HepG2 (cell line): Measurements from ENCODE around the gene QPCT. TPM values are rescaled to one million over a fixed set of nuclear protein-coding genes. Genes with fewer than 3 reads are reported as not detected.

Source experiments
- ATAC-seq: fragments of 200-7000 bp; cut with Tn5 transposase; 3 replicates; pipeline ENCODE4 v1.9.1; 2020; ENCODE audit warnings: mild to moderate bottlenecking, moderate library complexity
- BruUV-seq: library from RNA; stranded (reverse); fragments of 400-500 nt; replicated peaks from 2 replicates; lab custom pipeline; 2021; lab: Mats Ljungman, UMichigan
- CTCF ChIA-PET: fragments of 300-600 bp; formaldehyde crosslinking; extraction: SDS; loops from one replicate; lab custom pipeline; 2021; ENCODE audit warnings: low total read pairs, inconsistent platforms, low intra/inter-chr PET ratio; lab: Yijun Ruan, JAX
- POLR2A ChIA-PET: fragments of 350-600 bp; sonication (Branson Sonifier 250); formaldehyde crosslinking; loops from one replicate; lab custom pipeline; 2020; ENCODE audit warnings: antibody characterized with exemption, inconsistent platforms; lab: Yijun Ruan, JAX
- DNase-seq: peaks from one replicate; pipeline ENCODE4 v3.0.0-alpha.2; 2015; ENCODE audit warnings: low spot score
- FAIRE-seq: peaks from 3 replicates; lab custom pipeline; 2011; peaks lifted over from hg19 to GRCh38; lab: Jason Lieb, UNC
- H2AFZ ChIP-seq: one replicate; pipeline ENCODE4 v1.6.1; 2011; ENCODE audit warnings: low read length, inconsistent platforms
- H3K27ac ChIP-seq: fragments of 300-600 bp; 3 replicates; pipeline ENCODE4 v1.8.0; 2011; ENCODE audit warnings: mixed run types, mild to moderate bottlenecking, mixed read lengths, low read length, inconsistent platforms; ENCODE audit not compliant: insufficient read depth; ENCODE audit errors: extremely low read length
- H3K27me3 ChIP-seq, 2 experiments: fragments of 200-600 bp in 1 of 2; 2 replicates in 1 of 2; 3 replicates in 1 of 2; pipeline versions ENCODE4 v1.6.0 to v1.8.0; 2011; ENCODE audit warnings: low read length in 2 of 2, mild to moderate bottlenecking in 2 of 2, moderate library complexity in 2 of 2, inconsistent platforms in 1 of 2; ENCODE audit not compliant: insufficient read depth in 2 of 2, control insufficient read depth in 1 of 2
- H3K36me3 ChIP-seq, 2 experiments: fragments of 200-600 bp in 1 of 2; replicated peaks in 1 of 2; 2 replicates in 1 of 2; 3 replicates in 1 of 2; pipeline versions ENCODE4 v1.5.1 to v1.8.0; 2011; ENCODE audit warnings: low read length in 2 of 2, inconsistent platforms in 1 of 2; ENCODE audit not compliant: insufficient read depth in 2 of 2, control insufficient read depth in 1 of 2
- H3K4me1 ChIP-seq: 2 replicates; pipeline ENCODE4 v1.5.1; 2012; ENCODE audit warnings: low read length, inconsistent platforms; ENCODE audit not compliant: insufficient read depth
- H3K4me2 ChIP-seq: 2 replicates; pipeline ENCODE4 v1.6.0; 2011; ENCODE audit warnings: low read depth, low read length, inconsistent platforms
- H3K4me3 ChIP-seq, 3 experiments: fragments of 200-600 bp in 1 of 3; sonication (generic), shearing (Covaris generic) in 1 of 3; replicated peaks in 1 of 3; 2 replicates each; pipeline ENCODE4 v1.5.1; 2011 to 2016; ENCODE audit warnings: low read length in 3 of 3, inconsistent platforms in 2 of 3, low read depth in 2 of 3, mild to moderate bottlenecking in 2 of 3, control low read depth in 1 of 3, mixed read lengths in 1 of 3; ENCODE audit not compliant: insufficient read depth in 1 of 3
- H3K79me2 ChIP-seq: one replicate; pipeline ENCODE4 v1.6.1; 2011; ENCODE audit warnings: low read length, inconsistent platforms; ENCODE audit not compliant: insufficient read depth
- H3K9ac ChIP-seq: 2 replicates; pipeline ENCODE4 v1.6.0; 2011; ENCODE audit warnings: mild to moderate bottlenecking, low read depth, low read length, inconsistent platforms; ENCODE audit not compliant: insufficient read depth
- H3K9me3 ChIP-seq: 2 replicates; pipeline ENCODE4 v1.5.1; 2012; ENCODE audit warnings: mild to moderate bottlenecking, low read length
- H4K20me1 ChIP-seq: 2 replicates; pipeline ENCODE4 v1.6.0; 2011; ENCODE audit warnings: inconsistent platforms, mild to moderate bottlenecking, low read length, moderate library complexity; ENCODE audit not compliant: insufficient read depth
- ARNT2 ChIP-seq: sonication (generic); formaldehyde crosslinking; IDR thresholded peaks from 2 replicates; pipeline ENCODE4 v1.8.0; 2022; ENCODE audit warnings: mild to moderate bottlenecking, low read depth, missing genetic modification reagents, moderate library complexity
- EEA1 ChIP-seq: sonication (generic); formaldehyde crosslinking; IDR thresholded peaks from 2 replicates; pipeline ENCODE4 v1.5.1; 2020; ENCODE audit warnings: mild to moderate bottlenecking, missing genetic modification reagents, borderline replicate concordance
- HDAC6 ChIP-seq: fragments of 200-600 bp; sonication (generic); IDR thresholded peaks from 2 replicates; pipeline ENCODE4 v1.7.0; 2017; ENCODE audit warnings: mild to moderate bottlenecking, antibody characterized with exemption, low read length, low read depth
- HNF4G ChIP-seq, 2 experiments: sonication (generic) in 1 of 2; formaldehyde crosslinking in 1 of 2; IDR thresholded peaks; 2 replicates each; pipeline versions ENCODE4 v1.4.0 to v1.6.1; 2011 to 2020; ENCODE audit warnings: borderline replicate concordance in 2 of 2, low read depth in 2 of 2, mild to moderate bottlenecking in 2 of 2, low read length in 1 of 2, missing genetic modification reagents in 1 of 2, moderate library complexity in 1 of 2
- HNRNPUL1 ChIP-seq: fragments of 200-400 bp; formaldehyde crosslinking; IDR thresholded peaks from 2 replicates; pipeline ENCODE4 v1.6.1; 2017; ENCODE audit warnings: low read depth, mild to moderate bottlenecking, low read length, moderate library complexity
- IRF2 ChIP-seq: IDR thresholded peaks from 2 replicates; pipeline ENCODE4 v1.6.1; 2018; ENCODE audit warnings: missing genetic modification reagents, missing compliant biosample characterization
- NFIC ChIP-seq: IDR thresholded peaks from 2 replicates; pipeline ENCODE4 v1.6.1; 2012; ENCODE audit warnings: mild to moderate bottlenecking, low read length, inconsistent platforms
- NFYB ChIP-seq: sonication (generic); formaldehyde crosslinking; IDR thresholded peaks from 2 replicates; pipeline ENCODE4 v1.4.0; 2020; ENCODE audit warnings: missing genetic modification reagents
- PAX8 ChIP-seq: sonication (generic); formaldehyde crosslinking; IDR thresholded peaks from 2 replicates; pipeline ENCODE4 v1.8.0; 2022; ENCODE audit warnings: mild to moderate bottlenecking, missing genetic modification reagents, borderline replicate concordance
- TCF7 ChIP-seq: sonication (generic); IDR thresholded peaks from 2 replicates; pipeline ENCODE4 v1.6.1; 2016; ENCODE audit warnings: antibody characterized with exemption, low read depth
- TCF7L2 ChIP-seq: IDR thresholded peaks from 2 replicates; pipeline ENCODE4 v1.6.1; 2011; ENCODE audit warnings: mild to moderate bottlenecking, low read depth, low read length, moderate library complexity
- TSC22D2 ChIP-seq: sonication (generic); formaldehyde crosslinking; IDR thresholded peaks from 2 replicates; pipeline ENCODE4 v1.5.1; 2020; ENCODE audit warnings: missing genetic modification reagents, mild to moderate bottlenecking, borderline replicate concordance
- ZNF12 ChIP-seq: sonication (generic); formaldehyde crosslinking; IDR thresholded peaks from 2 replicates; pipeline ENCODE4 v1.5.0; 2020; ENCODE audit warnings: missing genetic modification reagents
- WGBS: methylation state at CpG from one replicate; pipeline ENCODE4 v1.1.6; 2017; ENCODE audit warnings: low lambda C conversion rate; 5-methylcytosine and 5-hydroxymethylcytosine counted together
- in situ Hi-C: cut with HindIII; loops from 2 replicates; pipeline ENCODE4 v1.10.0; 2017; ENCODE audit warnings: low pct_unique_long_range_greater_than_20kb; ENCODE audit not compliant: extremely low pct_ligation_motif_present
- intact Hi-C: fragments of 100-400 bp; cut with micrococcal nuclease; formaldehyde crosslinking; loops from one replicate; pipeline ENCODE4 v1.10.0; 2022; ENCODE audit not compliant: unreplicated experiment
- polyA plus RNA-seq, 8 experiments: library from polyadenylated mRNA; depleted of rRNA in 3 of 8; stranded (reverse) in 7 of 8; unstranded in 1 of 8; fragments of >200 nt; fragmentation: Illumina TruSeq in 4 of 8; extraction: Trizol in 4 of 8; gene quantifications; 2 replicates each; pipeline versions ENCODE4 v1.2.1 to v1.2.3, GENCODE V29; 2011 to 2016; ENCODE audit warnings: low read depth in 4 of 8, missing spikeins in 1 of 8, mixed read lengths in 1 of 8; ENCODE audit not compliant: insufficient read depth in 1 of 8
- total RNA-seq, 5 experiments: library from RNA; depleted of rRNA; stranded (reverse); fragments of >200 nt; fragmentation: Illumina TruSeq; extraction: Trizol; gene quantifications; 2 replicates each; pipeline ENCODE4 v1.2.3, GENCODE V29; 2016; ENCODE audit warnings: low read depth in 1 of 5
- TF ChIP-seq, protein P1 (sequence below): sonication (generic); formaldehyde crosslinking; IDR thresholded peaks from 2 replicates; pipeline ENCODE4 v1.9.0; 2022; ENCODE audit warnings: low read depth, missing genetic modification reagents
- TF ChIP-seq, protein P2 (sequence below): IDR thresholded peaks from 2 replicates; pipeline ENCODE4 v1.6.1; 2016; ENCODE audit warnings: control low read depth
- TF ChIP-seq, protein P3 (sequence below): sonication (generic); formaldehyde crosslinking; IDR thresholded peaks from 2 replicates; pipeline ENCODE4 v1.5.0; 2020; ENCODE audit warnings: mild to moderate bottlenecking, missing genetic modification reagents

QPCT gene
- total and polyA plus RNA-seq, 2 of the 13 experiments (the other 11 are each of a cell fraction or from before 2014, with no cell fraction given) = 0.77 to 1.2 TPM

DNA sequence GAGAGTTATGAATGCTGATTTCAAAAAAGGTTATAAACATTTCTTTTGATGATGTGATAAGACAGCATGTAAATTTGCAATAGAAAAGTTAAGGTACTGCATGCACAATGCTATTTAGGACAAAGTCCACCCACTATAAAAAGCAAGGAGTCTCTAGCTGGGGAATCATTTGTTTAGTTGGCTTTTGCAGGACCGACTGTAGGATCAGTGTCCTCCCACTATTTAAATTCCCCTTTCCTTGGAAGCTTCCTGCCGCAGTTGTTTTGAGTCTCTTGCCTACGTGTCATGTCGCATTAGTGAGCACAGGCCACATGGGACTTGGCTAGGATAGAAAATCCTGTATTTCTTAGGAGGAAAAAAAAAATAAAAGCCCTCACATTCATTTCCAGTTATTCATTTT lies 13.1 kb downstream of the QPCT start:
- in situ Hi-C loops = no loop called here
- Histone ChIP-seq H3K4me2 (no peak overlapping the region), H3K36me3 (no peaks in the 10 kb centered on the region), H3K9ac (no peak overlapping the region), H2AFZ (no peak overlapping the region), H4K20me1 (no peaks in the 10 kb centered on the region), H3K4me3 (no peak overlapping the region), H3K79me2 (no peaks in the 10 kb centered on the region), H3K9me3 (no peaks in the 10 kb centered on the region), H3K27me3 (peaks cover 0 to 16% of the 10 kb centered on the region in 2 experiments; a peak in 3 of 5 replicates), H3K27ac (no peak overlapping the region), H3K4me1 (no peaks in the 10 kb centered on the region)
- ChIA-PET POLR2A (no interaction called here), CTCF (no interaction called here)
- TF ChIP-seq, protein P1, sequence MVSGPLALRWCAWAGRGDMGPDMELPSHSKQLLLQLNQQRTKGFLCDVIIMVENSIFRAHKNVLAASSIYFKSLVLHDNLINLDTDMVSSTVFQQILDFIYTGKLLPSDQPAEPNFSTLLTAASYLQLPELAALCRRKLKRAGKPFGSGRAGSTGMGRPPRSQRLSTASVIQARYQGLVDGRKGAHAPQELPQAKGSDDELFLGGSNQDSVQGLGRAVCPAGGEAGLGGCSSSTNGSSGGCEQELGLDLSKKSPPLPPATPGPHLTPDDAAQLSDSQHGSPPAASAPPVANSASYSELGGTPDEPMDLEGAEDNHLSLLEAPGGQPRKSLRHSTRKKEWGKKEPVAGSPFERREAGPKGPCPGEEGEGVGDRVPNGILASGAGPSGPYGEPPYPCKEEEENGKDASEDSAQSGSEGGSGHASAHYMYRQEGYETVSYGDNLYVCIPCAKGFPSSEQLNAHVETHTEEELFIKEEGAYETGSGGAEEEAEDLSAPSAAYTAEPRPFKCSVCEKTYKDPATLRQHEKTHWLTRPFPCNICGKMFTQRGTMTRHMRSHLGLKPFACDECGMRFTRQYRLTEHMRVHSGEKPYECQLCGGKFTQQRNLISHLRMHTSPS = no peak
- TF ChIP-seq HNRNPUL1 = no peak
- no peak for TF ChIP-seq TCF7
- no peak for TF ChIP-seq EEA1 (CRISPR knock-in tag)
- no peak for TF ChIP-seq NFIC
- TF ChIP-seq NFYB (CRISPR knock-in tag) = no peak
- TF ChIP-seq HNF4G (IDR thresholded peaks at IDR 0.05; ENCODE audit: borderline replicate concordance, low read depth, low read length) = no peak
- TF ChIP-seq HNF4G (CRISPR knock-in tag; IDR thresholded peaks at IDR 0.05; ENCODE audit: borderline replicate concordance, low read depth) = no peak
- WGBS = 27% methylated on average over 4 of the region's 4 CpGs
- DNase-seq = no peak
- no peak for FAIRE-seq
- intact Hi-C loops = no loop called here
- no TSS peak for BruUV-seq
- no peak for ATAC-seq

DNA sequence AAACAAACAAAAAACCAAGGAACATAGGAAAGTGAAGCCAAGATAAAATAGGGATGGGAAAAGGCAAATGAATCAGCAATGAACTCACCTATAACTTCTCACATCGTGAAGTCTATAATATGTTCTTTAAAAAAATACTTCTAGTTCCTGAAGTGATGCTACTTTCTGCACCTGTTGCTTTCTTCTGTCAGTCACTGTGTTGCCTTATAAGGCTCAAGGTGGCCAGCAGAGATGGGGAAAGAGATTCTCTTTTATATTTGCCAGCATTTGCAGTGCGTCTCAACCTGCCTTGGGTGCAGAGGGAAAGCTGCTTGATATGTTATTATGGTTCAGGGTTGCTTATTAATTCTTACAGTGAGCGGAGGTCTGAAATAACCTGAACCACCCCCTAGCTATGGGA lies 14.0 kb downstream of the QPCT start:
- H3K4me1 ChIP-seq = no peaks in the 10 kb centered on the region
- no peaks in the 10 kb centered on the region for H4K20me1 ChIP-seq
- in situ Hi-C loops (no loop called here), intact Hi-C loops (no loop called here)
- no TSS peak for BruUV-seq
- ATAC-seq = no peak
- H3K27me3 ChIP-seq = peaks cover 0 to 16% of the 10 kb centered on the region in 2 experiments; a peak in 3 of 5 replicates
- DNase-seq = no peak
- ChIA-PET CTCF (no interaction called here), POLR2A (no interaction called here)
- H3K27ac ChIP-seq = no peak overlapping the region
- H3K4me2 ChIP-seq = no peak overlapping the region
- no peaks in the 10 kb centered on the region for H3K36me3 ChIP-seq
- FAIRE-seq = no peak
- H3K9ac ChIP-seq = no peak overlapping the region
- no peak overlapping the region for H2AFZ ChIP-seq
- 62% methylated on average over 3 of the region's 3 CpGs for WGBS
- no peaks in the 10 kb centered on the region for H3K79me2 ChIP-seq
- no peaks in the 10 kb centered on the region for H3K9me3 ChIP-seq
- no peak overlapping the region for H3K4me3 ChIP-seq
- no peak for TF ChIP-seq HDAC6
- no peak for TF ChIP-seq TSC22D2 (CRISPR knock-in tag)
- no peak for TF ChIP-seq PAX8 (CRISPR knock-in tag)
- no peak for TF ChIP-seq ARNT2 (CRISPR knock-in tag)
- no peak for TF ChIP-seq ZNF12 (CRISPR knock-in tag)
- no peak for TF ChIP-seq IRF2 (CRISPR knock-in tag)
- no peak for TF ChIP-seq TCF7L2
- TF ChIP-seq, protein P2, sequence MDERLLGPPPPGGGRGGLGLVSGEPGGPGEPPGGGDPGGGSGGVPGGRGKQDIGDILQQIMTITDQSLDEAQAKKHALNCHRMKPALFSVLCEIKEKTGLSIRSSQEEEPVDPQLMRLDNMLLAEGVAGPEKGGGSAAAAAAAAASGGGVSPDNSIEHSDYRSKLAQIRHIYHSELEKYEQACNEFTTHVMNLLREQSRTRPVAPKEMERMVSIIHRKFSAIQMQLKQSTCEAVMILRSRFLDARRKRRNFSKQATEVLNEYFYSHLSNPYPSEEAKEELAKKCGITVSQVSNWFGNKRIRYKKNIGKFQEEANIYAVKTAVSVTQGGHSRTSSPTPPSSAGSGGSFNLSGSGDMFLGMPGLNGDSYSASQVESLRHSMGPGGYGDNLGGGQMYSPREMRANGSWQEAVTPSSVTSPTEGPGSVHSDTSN (CRISPR knock-in tag) = no peak
- TF ChIP-seq, protein P3, sequence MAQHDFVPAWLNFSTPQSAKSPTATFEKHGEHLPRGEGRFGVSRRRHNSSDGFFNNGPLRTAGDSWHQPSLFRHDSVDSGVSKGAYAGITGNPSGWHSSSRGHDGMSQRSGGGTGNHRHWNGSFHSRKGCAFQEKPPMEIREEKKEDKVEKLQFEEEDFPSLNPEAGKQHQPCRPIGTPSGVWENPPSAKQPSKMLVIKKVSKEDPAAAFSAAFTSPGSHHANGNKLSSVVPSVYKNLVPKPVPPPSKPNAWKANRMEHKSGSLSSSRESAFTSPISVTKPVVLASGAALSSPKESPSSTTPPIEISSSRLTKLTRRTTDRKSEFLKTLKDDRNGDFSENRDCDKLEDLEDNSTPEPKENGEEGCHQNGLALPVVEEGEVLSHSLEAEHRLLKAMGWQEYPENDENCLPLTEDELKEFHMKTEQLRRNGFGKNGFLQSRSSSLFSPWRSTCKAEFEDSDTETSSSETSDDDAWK (CRISPR knock-in tag) = no peak
